ENCODE results near the gene DPCD.

GRCh38 chr10:101618871-101619270 lies 30.8 kb downstream of the DPCD start:
- TF ChIP-seq CTCF (IDR thresholded peaks at IDR 0.05; ENCODE audit: poor library complexity, severe bottlenecking) (no peak), EZH2 (IDR thresholded peaks at IDR 0.05; ENCODE audit: borderline replicate concordance, insufficient read depth, low read length, poor library complexity, severe bottlenecking) (no peak), TAF1 (IDR thresholded peaks at IDR 0.05; ENCODE audit: low read depth) (no peak), POLR2AphosphoS5 (IDR thresholded peaks at IDR 0.05) (no peak), REST (IDR thresholded peaks at IDR 0.05; ENCODE audit: borderline replicate concordance) (no peak), RAD21 (conservative IDR thresholded peaks at IDR 0.05) (no peak), EP300 (conservative IDR thresholded peaks at IDR 0.05; ENCODE audit: poor library complexity, severe bottlenecking) (no peak)

All from neural cell (in vitro differentiated cells).